DND-41 (cell line): ENCODE measurements around the gene MTERF4.

Experiments
- CTCF ChIP-seq: IDR thresholded peaks from 2 replicates; pipeline ENCODE4 v1.5.1; 2012; ENCODE audit warnings: borderline replicate concordance, low read length, moderate library complexity, mild to moderate bottlenecking; ENCODE audit not compliant: poor library complexity, severe bottlenecking; ENCODE audit errors: extremely low read depth
- EZH2 ChIP-seq: IDR thresholded peaks from 3 replicates; pipeline ENCODE4 v1.6.1; 2012; ENCODE audit warnings: borderline replicate concordance, low read depth, mild to moderate bottlenecking, moderate library complexity, low read length, inconsistent platforms; ENCODE audit not compliant: severe bottlenecking

GRCh38 chr2:241063587-241063986, 38.5 kb downstream of the MTERF4 start:
- TF ChIP-seq EZH2 (no peak), CTCF (no peak)
